MCF 10A (cell line): Measurements from ENCODE around the gene HNRNPD. TPM values are rescaled to one million over a fixed set of nuclear protein-coding genes. Genes with fewer than 3 reads are reported as not detected.

Experiments used
- BruUV-seq: library from RNA; stranded (reverse); fragments of 400-500 nt; replicated peaks from 2 replicates; lab custom pipeline; 2021; lab: Mats Ljungman, UMichigan
- CTCF ChIA-PET: fragments of 300-600 bp; sonication (Branson Sonifier 250); formaldehyde crosslinking; extraction: SDS; loops from one replicate; lab custom pipeline; 2021; ENCODE audit warnings: antibody characterized with exemption, inconsistent platforms; lab: Yijun Ruan, JAX
- POLR2A ChIA-PET: fragments of 300-600, 350-650 bp; sonication (Branson Sonifier 250); formaldehyde crosslinking; extraction: SDS; loops from one replicate; lab custom pipeline; 2020; ENCODE audit warnings: antibody characterized with exemption, inconsistent platforms; lab: Yijun Ruan, JAX
- DNase-seq: peaks from one replicate; pipeline ENCODE4 v3.0.0-alpha.2; 2018; ENCODE audit not compliant: unreplicated experiment
- H3K27ac Mint-ChIP-seq: one replicate; pipeline ENCODE4 v1.8.0; 2022; ENCODE audit warnings: mild to moderate bottlenecking, low read depth, mixed read lengths; ENCODE audit not compliant: unreplicated experiment
- H3K27me3 Mint-ChIP-seq: one replicate; pipeline ENCODE4 v1.8.0; 2022; ENCODE audit warnings: mixed read lengths; ENCODE audit not compliant: insufficient read depth, unreplicated experiment
- H3K36me3 Mint-ChIP-seq: one replicate; pipeline ENCODE4 v1.8.0; 2022; ENCODE audit warnings: mild to moderate bottlenecking, moderate library complexity, mixed read lengths; ENCODE audit not compliant: insufficient read depth, unreplicated experiment
- H3K4me1 Mint-ChIP-seq: one replicate; pipeline ENCODE4 v1.8.0; 2022; ENCODE audit warnings: mixed read lengths; ENCODE audit not compliant: insufficient read depth, unreplicated experiment
- H3K4me3 Mint-ChIP-seq: one replicate; pipeline ENCODE4 v1.8.0; 2022; ENCODE audit warnings: mild to moderate bottlenecking, moderate library complexity, mixed read lengths; ENCODE audit not compliant: unreplicated experiment
- H3K9me3 Mint-ChIP-seq: one replicate; pipeline ENCODE4 v1.8.0; 2022; ENCODE audit warnings: mixed read lengths; ENCODE audit not compliant: unreplicated experiment
- CTCF ChIP-seq: fragments of 200-600 bp; IDR thresholded peaks from one replicate; pipeline ENCODE4 v1.8.0; 2022; ENCODE audit warnings: antibody characterized with exemption, mild to moderate bottlenecking; ENCODE audit not compliant: unreplicated experiment
- intact Hi-C: fragments of 100-400 bp; cut with micrococcal nuclease; formaldehyde crosslinking; loops from 2 replicates; pipeline ENCODE4 v1.14.1; 2022
- total RNA-seq: library from RNA; stranded (reverse); gene quantifications from 2 replicates; pipeline ENCODE4 v1.2.3, GENCODE V29; 2022

Gene HNRNPD
- total RNA-seq, 1 experiment from 2014 or later: 308 TPM

DNA sequence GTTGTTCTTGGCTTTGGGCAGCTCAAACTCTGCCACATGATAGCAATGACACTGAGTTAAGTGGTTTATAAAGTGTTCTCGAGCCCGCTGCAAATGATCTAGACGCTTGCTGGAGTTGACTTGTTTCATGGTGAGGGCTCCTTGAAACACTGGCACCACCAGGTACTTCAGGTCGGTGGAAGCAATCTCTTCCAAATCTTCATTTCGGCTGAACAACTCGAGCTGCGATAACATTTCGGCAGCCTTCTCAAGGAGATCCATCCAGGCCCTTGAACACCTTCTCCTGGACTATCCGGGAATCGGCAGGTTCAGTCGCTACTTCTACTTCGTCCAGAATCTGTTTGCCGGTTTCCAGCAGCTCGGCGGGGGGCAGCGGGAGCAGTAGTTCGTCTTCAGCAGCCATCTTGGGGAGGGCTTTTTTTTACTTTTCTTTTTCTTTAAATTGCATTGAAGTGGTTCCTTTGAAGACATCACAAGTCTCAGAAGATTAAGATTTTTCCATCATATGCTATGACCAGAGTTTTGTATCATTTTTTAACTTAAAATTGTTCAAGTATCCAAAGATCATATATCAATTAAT is 28.5 kb upstream of the HNRNPD start:
- no TSS peak for BruUV-seq
- Mint-ChIP-seq H3K4me3 (no peak overlapping the region), H3K27ac (no peak overlapping the region), H3K36me3 (no peaks in the 10 kb centered on the region), H3K4me1 (peaks cover 6% of the 10 kb centered on the region), H3K27me3 (no peaks in the 10 kb centered on the region), H3K9me3 (no peaks in the 10 kb centered on the region)
- intact Hi-C loops: no loop called here
- TF ChIP-seq CTCF: no peak
- ChIA-PET CTCF (interaction anchor here (0.6 kb wide), 1 partner anchor 12 kb away, joined by 3 read pairs; no protein-coding TSS in a partner anchor), POLR2A (interaction anchor here (0.7 to 1.6 kb wide), 2 partner anchors 26 to 484 kb away, joined by 3 to 6 read pairs; no protein-coding TSS in a partner anchor)
- no peak for DNase-seq

DNA sequence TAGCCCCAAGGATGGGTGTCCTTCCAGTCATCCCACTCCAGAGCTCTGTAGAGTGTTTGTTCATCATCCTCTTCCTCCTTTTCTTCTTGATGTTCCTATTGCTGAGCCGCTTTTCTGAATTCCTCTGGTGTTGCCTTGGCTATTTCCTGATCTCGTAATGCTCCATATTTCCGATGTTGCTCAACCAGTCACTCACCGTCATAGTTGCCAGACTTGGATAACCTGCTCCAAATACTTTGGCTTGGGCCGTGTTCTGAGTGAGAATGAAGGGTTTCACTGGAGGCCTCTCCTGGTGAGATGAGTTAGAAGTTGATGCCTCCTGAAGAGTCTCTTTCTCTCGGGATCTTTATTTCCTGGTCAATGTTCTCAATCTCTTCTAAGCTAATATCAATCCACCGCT is 27.8 kb upstream of the HNRNPD start:
- H3K36me3 Mint-ChIP-seq: no peaks in the 10 kb centered on the region

DNA sequence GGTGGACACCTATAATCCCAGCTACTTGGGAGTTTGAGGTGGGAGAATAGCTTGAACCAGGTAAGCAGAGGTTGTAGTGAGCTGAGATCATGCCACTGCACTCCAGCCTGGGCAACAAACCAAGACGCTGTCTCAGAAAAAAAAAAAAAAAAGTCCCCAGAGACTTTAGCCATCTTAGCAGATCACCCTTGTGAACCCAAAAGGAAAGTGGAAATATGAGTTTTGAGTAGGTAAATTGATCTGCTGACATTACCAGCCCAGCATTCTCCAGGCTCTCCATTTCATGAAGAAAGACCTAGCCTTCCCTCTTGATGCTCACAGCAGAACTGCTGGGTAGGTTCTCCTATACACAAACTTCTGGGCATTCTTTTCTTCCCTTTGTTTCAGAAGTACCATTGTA is 24.5 kb upstream of the HNRNPD start:
- intact Hi-C loops: no loop called here

More for the DNA sequence above, 27.8 kb upstream of the HNRNPD start:
- TF ChIP-seq CTCF: no peak
- Mint-ChIP-seq H3K4me1 (peaks cover 6% of the 10 kb centered on the region), H3K27ac (no peak overlapping the region), H3K27me3 (no peaks in the 10 kb centered on the region), H3K4me3 (no peak overlapping the region), H3K9me3 (no peaks in the 10 kb centered on the region)
- peak; percentile 42 for DNase-seq
- intact Hi-C loops: no loop called here
- no TSS peak for BruUV-seq
- ChIA-PET POLR2A (interaction anchor here (1.6 to 1.8 kb wide), 2 partner anchors 27 to 28 kb away, joined by 6 to 8 read pairs; partner anchors contain the start of gene HNRNPDL), CTCF (interaction anchor here (0.6 kb wide), 1 partner anchor 13 kb away, joined by 3 read pairs; no protein-coding TSS in a partner anchor)

More for the DNA sequence above, 24.5 kb upstream of the HNRNPD start:
- no peak for TF ChIP-seq CTCF
- Mint-ChIP-seq H3K27ac (no peak overlapping the region), H3K36me3 (peaks cover 6% of the 10 kb centered on the region), H3K9me3 (no peaks in the 10 kb centered on the region), H3K27me3 (no peaks in the 10 kb centered on the region), H3K4me3 (no peak overlapping the region), H3K4me1 (peaks cover 17% of the 10 kb centered on the region)
- no peak for DNase-seq
- BruUV-seq: no TSS peak
- ChIA-PET POLR2A (interaction anchor here (1.0 to 1.3 kb wide), 4 partner anchors 12 to 26 kb away, joined by 3 read pairs; no protein-coding TSS in a partner anchor), CTCF (interaction anchor here (0.6 to 2.4 kb wide), 4 partner anchors 14 to 420 kb away, joined by 3 to 5 read pairs (median 4); partner anchors contain the start of gene HNRNPDL)
